KG1 (cell line): Measurements from ENCODE around the gene NECTIN1.
"Not testable (repeated sequence)": the region's sequence is repeated elsewhere in the genome, so short reads cannot be mapped to it uniquely, and the experiment has no call there.

ENCODE experiments used
- DNase-seq: peaks from one replicate; lab custom pipeline; 2025; lab: John Stamatoyannopoulos, UW

NECTIN1 gene

DNA sequence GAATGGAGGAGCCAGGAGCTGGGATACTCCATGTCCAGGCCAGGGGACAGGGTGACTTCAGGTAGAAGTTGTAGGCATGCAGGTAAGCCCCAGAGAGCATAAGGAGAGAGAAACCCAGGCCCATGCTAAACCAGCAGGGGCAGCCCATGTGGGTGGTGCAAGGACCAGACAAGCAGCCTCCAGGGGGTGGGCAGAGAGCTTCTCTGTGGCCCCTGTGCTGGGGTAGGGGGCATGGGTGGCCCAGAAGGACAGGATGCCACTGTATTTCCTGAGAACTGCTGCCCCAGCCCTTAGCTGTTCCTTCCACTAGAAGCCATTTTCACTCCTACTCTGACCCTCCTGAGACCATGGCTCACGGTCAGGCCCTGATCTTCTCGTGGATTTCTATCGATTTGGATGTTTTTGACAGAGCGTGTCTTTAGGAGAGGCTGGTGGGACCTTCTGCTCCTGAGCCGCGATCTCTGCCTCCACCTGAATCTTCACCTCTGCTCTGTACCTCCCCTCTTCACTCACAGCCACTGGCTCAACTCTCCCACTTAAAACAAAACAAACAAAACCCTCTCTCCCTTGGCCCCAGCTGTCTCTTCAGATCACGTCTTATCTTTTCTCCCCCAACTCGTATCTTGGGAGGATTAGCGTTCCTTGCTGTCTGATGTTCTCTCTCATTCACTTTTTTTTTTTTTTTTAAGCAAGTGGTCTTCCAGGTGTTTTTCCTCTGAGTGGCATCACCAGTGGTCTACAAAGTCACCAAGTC lies 112.2 kb downstream of the NECTIN1 start:
- no peak for DNase-seq

DNA sequence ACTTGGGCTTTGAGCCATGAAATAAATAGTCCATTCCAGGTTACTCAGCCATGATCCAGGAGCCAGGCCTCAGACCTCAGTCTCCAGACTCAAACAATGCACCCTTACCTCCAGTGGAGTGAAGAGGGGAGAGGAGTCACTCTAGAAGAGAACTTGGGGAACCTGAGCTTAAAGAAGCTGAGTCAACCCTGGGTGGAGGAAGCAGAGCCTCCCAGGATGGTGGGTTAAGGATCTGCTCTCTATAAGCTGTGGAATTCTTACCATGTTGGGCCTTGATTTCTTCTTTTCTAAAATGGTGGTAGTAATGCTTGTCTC lies 113.2 kb downstream of the NECTIN1 start:
- no peak for DNase-seq

DNA sequence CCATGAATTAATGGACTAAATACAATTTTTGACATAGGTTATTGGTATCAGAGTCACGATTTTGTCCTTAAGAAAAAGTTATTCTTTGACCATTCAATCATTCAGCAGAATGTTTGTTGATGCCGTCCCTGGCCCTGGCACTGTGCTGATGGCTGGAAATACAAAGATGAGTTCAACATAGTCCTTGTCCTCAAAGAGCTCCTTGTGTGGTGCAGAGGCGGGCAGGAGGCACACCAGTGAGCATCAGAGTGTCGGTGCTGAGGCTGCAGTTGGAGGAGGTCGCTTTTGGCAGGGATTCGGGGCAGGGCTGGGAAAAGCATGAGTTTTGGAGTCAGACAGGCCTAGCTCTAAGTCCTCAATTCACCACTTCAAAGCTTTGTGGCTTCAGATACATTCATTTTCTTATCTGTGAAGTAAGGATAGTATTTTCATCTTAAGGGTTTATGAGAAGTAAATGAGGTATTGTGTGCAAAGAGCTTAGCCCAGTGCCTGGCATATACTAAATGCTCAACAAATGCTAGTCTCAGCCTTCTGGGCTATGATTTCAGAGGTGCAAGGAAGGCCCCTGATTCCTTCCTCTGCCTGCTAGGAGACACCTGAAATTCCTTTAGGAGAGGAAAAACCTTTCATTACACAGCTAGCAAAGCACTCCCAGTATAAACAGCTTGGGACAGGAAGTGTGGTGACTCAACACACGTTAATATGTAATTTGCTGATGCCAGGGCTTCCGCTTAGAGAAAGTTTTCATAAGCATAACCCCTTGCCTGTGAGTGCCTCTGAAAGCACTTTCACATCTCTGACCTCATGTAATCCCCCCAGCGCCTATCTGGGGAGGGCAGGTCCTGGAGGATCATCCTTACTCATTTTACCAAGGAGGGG lies 113.8 kb downstream of the NECTIN1 start:
- DNase-seq = no peak

DNA sequence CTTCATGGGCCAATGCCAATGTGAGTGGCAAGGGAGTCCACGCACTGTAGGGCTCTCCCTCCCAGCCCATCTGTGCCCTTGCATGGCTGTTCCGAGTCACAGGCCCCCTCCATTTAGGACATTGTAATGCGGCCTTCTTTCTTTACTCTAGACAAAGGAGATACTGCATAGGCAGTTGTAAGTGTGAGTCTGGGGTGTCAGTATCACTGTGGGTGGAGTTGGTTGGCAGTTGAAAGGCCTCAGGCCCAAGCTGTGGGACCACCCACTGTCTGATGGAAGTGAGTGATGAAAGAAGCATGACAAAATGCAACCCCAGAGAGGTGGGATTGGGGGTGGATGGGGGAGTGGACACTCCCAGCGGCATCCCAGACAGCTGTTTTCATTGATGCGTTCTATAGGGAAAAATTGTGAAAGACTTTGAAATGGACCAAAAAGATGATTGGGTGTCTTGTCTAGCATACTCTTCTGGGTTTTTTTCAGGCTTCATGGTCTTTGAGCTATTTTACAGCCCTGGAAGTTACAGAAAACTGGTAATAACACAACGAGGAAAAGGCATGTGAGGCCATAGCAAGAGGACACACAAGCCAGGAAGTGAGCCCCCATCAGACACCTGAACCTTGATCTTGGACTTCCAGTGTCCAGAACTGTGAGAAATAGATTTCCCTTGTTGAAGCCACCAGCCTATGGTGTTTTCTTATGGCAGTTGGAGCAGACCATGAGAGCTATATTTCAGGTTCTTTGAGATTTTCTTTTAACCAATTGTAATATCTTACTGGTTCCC lies 114.6 kb downstream of the NECTIN1 start:
- DNase-seq = no peak

DNA sequence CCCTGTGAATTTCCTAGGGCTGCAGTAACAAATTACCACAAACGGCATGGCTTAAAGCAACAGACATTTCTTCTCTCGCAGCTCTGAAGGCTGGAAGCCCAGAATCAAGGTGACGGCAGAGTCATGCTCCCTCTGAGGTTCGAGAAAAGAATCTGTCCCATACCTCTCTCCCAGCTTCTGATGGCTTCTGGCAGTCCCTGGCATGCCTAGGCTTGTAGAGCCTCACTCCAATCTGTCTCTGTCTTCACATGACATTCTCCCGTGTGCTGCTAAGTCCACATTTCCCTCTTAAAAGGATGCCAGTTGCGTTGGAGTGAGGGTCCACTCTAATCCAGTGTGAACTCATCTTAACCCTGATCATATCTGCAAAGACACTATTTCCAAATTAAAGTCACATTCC lies 116.2 kb downstream of the NECTIN1 start:
- DNase-seq = no peak

DNA sequence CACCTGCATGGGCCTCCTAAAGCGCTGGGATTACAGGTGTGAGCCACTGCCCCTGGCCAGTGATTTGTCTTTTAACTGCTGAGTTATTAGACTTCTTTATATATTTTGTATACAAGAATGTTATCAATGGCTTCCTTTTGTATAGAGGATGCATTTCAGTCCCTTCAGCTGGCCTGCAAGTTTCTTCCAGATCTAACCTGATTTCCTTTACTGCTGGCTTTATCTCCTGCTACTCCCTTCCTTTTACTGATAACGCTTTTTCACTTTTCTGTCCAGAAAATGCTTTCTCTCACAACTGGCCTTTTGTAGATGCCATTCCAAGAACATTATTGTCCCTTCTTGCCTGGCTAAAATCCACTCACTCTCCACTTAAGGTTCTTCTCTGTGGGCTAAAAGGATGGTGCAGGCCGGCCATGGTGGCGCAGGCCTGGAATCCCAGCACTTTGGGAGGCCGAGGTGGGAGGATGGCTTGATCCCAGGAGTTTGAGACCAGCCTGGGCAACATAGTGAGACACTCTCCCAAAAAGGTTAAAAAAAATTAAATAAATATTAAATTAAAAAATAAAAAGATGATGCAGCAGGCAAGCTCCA lies 118.1 kb downstream of the NECTIN1 start:
- no peak for DNase-seq

DNA sequence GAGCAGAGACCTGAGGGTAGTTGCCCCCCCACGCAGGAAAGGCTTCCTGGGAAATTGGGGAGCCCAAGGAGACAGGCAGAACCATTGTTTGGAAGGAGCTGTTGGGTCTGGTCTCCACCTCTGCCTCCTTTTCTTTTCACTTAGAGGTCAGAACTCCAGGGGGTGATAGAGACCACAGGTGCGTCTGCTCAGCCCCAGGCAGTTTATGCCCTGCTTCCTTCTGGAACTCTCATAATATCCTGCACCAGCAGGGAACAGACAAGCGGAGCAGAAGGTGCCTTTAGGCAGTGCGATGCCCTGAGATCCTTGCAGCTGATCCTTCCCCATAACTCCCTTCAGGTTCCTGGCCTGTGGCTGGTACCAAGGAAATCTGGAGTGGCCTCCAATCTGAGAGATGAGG lies 120.2 kb downstream of the NECTIN1 start:
- no peak for DNase-seq

DNA sequence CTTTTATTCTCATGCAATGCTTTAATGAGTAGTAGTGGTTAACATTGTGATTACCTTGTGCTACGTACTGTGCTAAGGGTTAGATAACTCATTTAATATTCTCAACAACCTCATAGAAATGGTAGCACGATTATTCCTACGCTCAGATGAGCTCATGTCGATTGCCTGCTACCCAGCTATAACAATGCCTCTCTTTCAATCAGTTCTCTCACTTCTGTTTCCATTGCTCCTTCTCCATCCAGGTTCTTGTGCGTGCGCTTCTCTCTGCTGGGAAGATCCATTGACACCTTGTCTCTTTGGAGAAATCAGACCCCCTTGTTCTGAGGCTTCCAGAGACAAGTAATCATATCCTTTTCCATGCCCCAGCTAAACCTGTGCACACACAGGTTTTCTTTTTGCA lies 120.8 kb downstream of the NECTIN1 start:
- no peak for DNase-seq

DNA sequence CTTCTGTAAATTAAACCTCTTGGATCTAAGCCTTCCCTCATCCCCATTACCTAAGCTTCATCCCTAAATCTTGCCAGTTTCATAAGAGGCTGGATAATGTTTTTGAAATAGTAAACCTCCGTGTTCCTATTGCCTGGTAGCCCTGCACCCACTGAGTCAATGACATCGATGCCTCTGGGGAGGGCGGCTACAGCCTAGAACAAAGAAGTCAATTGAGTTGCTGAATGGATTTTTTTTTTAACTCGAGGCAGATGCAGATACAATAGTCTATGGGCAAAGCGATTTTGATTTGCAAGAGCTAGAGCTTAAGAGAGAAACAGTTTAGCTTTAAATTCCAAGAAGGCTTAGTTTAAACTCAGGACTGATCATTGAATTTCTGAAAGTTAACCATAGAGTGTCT lies 121.3 kb downstream of the NECTIN1 start:
- DNase-seq = no peak

DNA sequence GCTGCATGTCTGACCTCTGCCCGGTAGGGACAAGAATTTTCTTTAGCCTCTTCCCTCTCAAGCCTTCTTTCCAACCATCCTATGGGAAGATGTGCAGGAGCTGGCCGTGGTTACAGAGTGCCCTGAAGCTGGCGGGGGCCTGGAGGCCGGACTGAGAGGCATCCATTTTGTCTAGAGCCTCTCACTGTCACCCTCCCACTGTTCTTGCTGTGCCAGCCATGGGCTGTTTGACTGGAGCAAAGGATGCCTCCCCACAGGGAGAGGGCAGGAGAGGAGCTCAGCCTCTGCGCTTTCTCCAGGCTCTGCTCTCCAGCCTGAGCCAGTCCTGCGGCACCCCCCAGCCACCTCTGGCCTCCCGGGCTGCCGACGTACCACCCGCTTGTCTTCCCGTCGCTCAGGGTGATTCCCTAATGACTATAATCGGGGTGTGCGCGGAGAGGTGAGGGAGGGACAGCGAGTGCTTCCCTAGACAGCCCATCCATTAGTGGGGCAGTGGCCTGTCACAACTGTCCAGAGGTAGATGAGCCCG lies 123.8 kb downstream of the NECTIN1 start:
- no peak for DNase-seq

DNA sequence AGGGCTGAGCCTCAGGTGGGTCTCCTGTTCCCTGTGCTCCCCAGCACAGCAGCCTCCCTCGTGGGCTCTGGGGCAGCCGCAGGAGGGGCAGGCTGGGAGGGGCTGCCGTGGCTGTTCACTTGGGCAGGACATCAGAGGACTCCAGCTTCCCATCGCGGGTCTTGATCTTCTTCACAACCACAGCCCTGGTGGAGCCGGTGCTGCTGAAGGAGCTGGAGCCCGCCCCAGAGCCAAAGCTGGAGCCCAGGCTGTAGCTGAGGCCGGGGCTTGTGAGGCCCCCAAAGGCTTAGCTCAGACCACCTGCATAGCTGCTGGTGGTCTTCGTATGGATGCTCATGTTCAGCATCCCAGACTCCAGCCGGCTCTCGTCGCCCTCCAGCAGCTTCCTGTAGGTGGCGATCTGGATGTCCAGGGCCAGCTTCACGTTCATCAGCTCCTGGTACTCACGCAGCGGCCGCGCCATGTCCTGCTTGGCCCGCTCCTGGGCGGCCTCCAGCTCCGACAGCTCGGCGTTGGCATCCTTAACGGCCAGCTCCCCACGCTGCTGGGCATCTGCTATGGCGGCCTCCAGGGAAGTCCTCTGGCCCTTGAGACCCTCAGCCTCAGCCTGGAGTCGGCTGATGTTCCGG lies 126.1 kb downstream of the NECTIN1 start:
- DNase-seq = no peak

DNA sequence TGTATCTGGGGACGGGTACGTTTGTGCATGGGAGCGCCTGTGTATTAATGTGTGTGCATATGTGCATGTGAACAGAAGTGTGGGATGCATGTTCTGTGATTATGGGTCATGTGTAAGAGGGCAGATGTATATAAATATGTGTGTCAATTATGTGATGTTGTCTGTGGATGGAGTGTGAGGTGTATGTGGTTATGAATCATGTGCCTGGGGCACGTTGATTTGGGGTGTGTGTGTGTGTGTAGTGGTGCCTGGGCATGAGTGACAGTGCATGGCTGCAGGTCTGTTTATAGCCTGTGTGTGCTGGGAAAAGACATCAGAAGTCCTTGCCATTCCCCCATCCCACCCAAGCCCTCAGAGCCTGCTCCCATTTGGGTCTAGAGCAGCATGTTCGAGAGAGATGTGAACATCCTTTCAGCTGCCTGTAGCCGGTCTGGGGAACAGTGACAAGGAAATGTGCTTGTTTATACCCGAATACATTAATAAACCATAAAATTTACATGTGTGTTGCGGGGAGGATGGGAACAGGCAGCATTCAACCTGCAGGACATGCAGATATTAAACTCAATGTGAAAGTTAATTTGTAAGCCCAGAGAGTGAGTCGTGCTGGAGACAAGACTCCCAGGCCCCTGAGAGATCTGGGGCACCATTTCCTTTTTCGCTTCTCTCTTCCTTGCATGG lies 129.0 kb downstream of the NECTIN1 start:
- no peak for DNase-seq

DNA sequence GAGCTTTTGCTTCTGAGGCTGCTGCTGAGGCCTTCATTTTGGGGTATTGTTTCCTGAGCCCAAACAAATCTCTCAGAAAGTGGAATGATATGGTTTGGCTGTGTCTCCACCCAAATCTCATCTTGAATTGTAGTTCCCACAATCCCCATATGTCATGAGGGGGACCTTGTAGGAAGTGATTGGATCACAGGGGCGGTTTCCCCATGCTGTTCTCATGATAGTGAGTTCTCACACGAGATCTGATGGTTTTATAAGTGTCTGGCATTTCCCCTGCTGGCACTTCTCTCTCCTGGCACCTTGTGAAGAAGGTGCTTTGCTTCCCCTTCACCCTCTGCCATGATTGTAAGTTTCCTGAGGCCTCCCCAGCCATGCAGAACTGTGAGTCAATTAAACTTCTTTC lies 133.1 kb downstream of the NECTIN1 start:
- not testable (repeated sequence) for DNase-seq

DNA sequence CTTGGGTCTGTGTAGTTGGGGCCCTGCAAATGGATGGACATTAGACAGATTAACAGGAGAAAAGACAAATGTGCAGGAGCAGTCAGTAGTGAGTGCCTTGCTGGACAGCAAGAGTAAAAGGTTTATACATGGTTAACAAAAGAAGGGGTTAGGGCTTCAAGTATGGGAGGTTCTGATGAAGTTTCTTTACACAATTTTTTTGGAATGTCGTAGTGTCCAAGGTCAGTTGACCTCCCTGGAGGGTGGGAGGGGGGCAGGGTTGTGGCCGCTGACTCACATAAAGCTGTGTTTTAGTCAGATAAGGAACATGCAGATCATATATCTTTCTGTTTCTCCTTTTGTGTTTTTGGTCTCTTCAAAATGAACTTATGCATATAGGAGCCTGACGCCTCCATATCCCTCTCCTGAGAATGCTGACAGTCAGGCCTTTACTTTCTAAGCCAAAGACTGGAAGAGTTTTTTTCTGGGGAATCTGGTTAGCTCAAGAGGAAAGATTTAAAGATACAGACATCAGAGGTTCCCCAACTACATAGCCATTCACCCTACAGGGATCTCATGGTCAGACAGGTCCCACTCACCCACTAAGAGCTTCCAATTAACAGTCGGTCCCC lies 134.3 kb downstream of the NECTIN1 start:
- no peak for DNase-seq

DNA sequence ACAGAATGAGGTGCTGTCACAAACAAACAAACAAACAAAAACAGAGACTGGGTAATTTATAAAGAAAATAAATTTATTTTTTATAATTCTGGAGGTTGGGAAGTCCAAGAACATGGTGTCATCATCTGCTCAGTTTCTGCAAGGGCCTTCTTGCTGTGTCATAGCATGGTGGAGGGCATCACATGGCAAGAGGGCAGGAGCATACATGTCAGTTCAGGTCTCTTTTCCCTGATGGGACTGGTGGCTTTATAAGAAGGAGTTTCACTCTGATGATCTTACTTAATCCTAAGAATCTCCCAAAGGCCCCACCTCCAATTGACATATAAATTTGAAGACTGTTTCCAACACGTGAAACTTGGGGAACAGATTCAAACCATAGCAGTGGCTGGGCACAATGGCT lies 135.7 kb downstream of the NECTIN1 start:
- DNase-seq = no peak

DNA sequence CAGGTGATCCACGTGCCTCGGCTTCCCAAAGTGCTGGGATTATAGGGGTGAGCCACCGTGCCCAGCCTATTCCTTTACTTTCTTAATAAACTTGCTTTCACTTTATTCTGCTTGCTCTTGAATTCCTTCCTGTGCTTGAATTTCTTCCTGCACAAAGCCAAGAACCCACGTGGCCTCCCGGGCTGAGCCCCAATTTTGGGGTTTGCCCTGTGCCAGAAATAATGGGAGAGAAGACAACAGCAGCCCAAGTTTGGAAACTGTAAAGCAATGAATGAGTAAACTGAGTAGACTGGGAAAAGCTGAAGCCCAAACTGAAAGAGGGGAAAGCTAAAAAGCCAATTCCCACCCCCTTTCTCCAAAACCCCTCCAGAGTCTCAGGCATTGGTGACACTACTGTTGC lies 136.4 kb downstream of the NECTIN1 start:
- DNase-seq = no peak

DNA sequence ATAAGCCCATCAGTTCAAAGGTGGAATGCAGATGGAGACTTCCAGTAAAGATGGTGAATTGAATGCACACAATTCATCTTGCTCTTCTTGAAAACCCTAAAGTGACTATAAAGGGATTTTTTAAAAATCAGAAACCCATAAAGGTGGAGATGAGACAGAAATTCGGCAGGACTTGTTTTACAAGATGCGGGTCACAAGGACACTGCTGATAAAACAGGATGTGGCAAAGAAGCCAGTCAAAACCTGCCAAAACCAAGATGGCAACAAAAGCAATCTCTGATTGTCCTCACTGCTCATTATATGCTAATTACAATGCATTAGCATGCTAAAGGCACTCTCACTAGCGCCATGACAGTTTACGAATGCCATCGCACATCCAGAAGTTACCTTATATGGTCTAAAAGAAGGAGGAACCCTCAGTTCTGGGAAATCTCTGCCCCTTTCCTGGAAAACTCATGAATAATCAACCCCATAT lies 137.1 kb downstream of the NECTIN1 start:
- DNase-seq = no peak

DNA sequence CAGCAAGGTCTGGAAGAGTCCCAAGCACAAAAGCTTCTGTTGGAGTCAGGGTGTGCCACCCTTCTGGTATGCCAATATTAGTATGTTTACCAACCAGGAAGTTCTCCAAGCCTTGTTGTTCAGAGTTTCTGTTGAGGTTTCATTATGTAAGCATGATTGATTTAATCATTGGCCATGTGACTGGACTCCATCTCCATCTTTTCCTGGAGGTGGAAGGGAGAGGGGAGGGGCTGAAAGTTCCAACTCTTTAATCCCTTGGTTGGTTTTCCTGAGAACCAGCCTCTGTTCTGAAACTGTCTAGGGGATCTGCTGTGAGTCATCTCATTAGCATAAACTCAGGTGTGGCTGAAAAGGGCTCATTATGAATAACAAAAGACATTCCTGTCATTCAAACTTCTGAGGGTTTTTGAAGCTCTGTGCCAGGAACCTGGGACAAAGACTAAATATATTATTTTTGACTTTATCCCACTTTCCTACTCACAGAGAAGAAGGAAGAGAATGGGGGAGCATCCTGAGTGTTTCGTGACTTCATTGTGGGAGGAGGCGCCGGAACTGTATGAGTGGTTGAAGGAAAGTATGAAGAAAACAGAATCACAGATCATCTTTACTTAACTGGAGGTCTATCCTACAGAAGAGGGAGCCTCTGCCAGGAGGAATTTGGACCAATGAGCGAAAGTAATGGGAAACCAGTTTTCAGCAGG lies 138.2 kb downstream of the NECTIN1 start:
- no peak for DNase-seq

DNA sequence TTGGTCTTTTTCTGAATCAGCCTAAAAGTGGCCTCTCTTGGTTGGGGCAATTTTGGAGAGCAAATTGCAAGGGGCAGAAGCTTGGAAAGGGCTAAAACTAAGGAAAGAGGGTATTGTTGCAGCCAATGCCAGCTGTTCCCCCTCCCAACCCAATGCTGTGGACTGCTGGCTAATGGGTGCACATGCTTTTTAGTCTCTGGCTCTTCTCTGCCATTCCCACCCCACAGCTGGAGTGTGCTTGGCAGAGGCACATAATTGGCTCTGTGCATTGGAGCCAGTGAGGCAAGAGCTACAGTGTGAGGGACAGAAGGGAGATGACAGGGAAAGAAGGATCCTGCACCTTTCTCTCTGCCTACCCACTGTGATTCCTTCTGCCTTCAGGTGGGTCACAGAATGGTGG lies 140.0 kb downstream of the NECTIN1 start:
- DNase-seq = no peak
